Ishikawa (cell line): ENCODE measurements around the gene RRAS2.

ENCODE experiments used
- CEBPB ChIP-seq: IDR thresholded peaks from 2 replicates; pipeline ENCODE4 v1.6.1; 2012
- CREB1 ChIP-seq: IDR thresholded peaks from 2 replicates; pipeline ENCODE4 v1.6.1; 2012; ENCODE audit warnings: low read depth
- EGR1 ChIP-seq: IDR thresholded peaks from 2 replicates; pipeline ENCODE4 v1.6.1; 2012
- EP300 ChIP-seq: IDR thresholded peaks from 2 replicates; pipeline ENCODE4 v1.6.1; 2012; ENCODE audit warnings: borderline replicate concordance
- FOXM1 ChIP-seq: IDR thresholded peaks from 2 replicates; pipeline ENCODE4 v1.6.1; 2012; ENCODE audit warnings: low read depth, borderline replicate concordance
- MAX ChIP-seq: IDR thresholded peaks from 2 replicates; pipeline ENCODE4 v1.6.1; 2012
- NFIC ChIP-seq: IDR thresholded peaks from 2 replicates; pipeline ENCODE4 v1.6.1; 2012
- RAD21 ChIP-seq: IDR thresholded peaks from 2 replicates; pipeline ENCODE4 v1.6.1; 2012; ENCODE audit warnings: low read depth
- REST ChIP-seq: IDR thresholded peaks from 2 replicates; pipeline ENCODE4 v1.6.1; 2012; ENCODE audit warnings: low read depth, mild to moderate bottlenecking
- TAF1 ChIP-seq: IDR thresholded peaks from 2 replicates; pipeline ENCODE4 v1.6.1; 2012; ENCODE audit warnings: low read depth, mild to moderate bottlenecking
- TCF12 ChIP-seq: IDR thresholded peaks from 2 replicates; pipeline ENCODE4 v1.6.1; 2012; ENCODE audit warnings: low read depth
- TEAD4 ChIP-seq: IDR thresholded peaks from 2 replicates; pipeline ENCODE4 v1.6.1; 2012
- USF1 ChIP-seq: IDR thresholded peaks from 2 replicates; pipeline ENCODE4 v1.6.1; 2012
- YY1 ChIP-seq: IDR thresholded peaks from 2 replicates; pipeline ENCODE4 v1.6.1; 2012; ENCODE audit warnings: low read depth
- ZBTB7A ChIP-seq: IDR thresholded peaks from 2 replicates; pipeline ENCODE4 v1.6.1; 2012; ENCODE audit warnings: low read depth

RRAS2 gene

GRCh38 chr11:14267861-14268635 lies 90.9 kb downstream of the RRAS2 start:
- TF ChIP-seq RAD21 (no peak), REST (no peak), NFIC (no peak), YY1 (no peak), TEAD4 (no peak), TCF12 (no peak), CREB1 (no peak), EP300 (no peak), USF1 (no peak), MAX (no peak), FOXM1 (no peak), EGR1 (no peak), CEBPB (no peak), TAF1 (no peak), ZBTB7A (no peak)

GRCh38 chr11:14266622-14267021 lies 92.4 kb downstream of the RRAS2 start:
- no peak for TF ChIP-seq CEBPB
- no peak for TF ChIP-seq EGR1
- no peak for TF ChIP-seq TAF1
- TF ChIP-seq NFIC = no peak
- no peak for TF ChIP-seq YY1
- TF ChIP-seq USF1 = no peak

GRCh38 chr11:14264966-14265365 lies 94.0 kb downstream of the RRAS2 start:
- TF ChIP-seq ZBTB7A = no peak
- TF ChIP-seq MAX = no peak
- no peak for TF ChIP-seq CREB1

- TF ChIP-seq NFIC = no peak
- TF ChIP-seq TAF1 = no peak
- TF ChIP-seq YY1 = no peak
- no peak for TF ChIP-seq FOXM1
- TF ChIP-seq RAD21 = no peak
- no peak for TF ChIP-seq TCF12
- TF ChIP-seq TEAD4 = no peak
- no peak for TF ChIP-seq EGR1
- TF ChIP-seq ZBTB7A = no peak
- TF ChIP-seq EP300 = no peak
- TF ChIP-seq REST = no peak
- TF ChIP-seq CREB1 = no peak
These were observed 96.6 kb downstream of the RRAS2 start for GRCh38 chr11:14262271-14262846.

GRCh38 chr11:14261066-14261465 lies 97.9 kb downstream of the RRAS2 start:
- TF ChIP-seq CEBPB (no peak), EGR1 (no peak), CREB1 (no peak), TEAD4 (no peak), YY1 (no peak), RAD21 (no peak)

GRCh38 chr11:14259878-14260277 lies 99.1 kb downstream of the RRAS2 start:
- no peak for TF ChIP-seq YY1
- TF ChIP-seq TAF1 = no peak
- TF ChIP-seq TCF12 = no peak
- no peak for TF ChIP-seq NFIC
- TF ChIP-seq EGR1 = no peak
- TF ChIP-seq TEAD4 = no peak
- no peak for TF ChIP-seq MAX
- TF ChIP-seq USF1 = no peak
- no peak for TF ChIP-seq FOXM1
- no peak for TF ChIP-seq EP300
- no peak for TF ChIP-seq CREB1
- TF ChIP-seq ZBTB7A = no peak
